Naive thymus-derived CD4-positive, alpha-beta T cell (primary cell): ENCODE results near the gene TMEM267. TPM values are rescaled to one million over a fixed set of nuclear protein-coding genes. Genes with fewer than 3 reads are reported as not detected.

Experiments
- polyA plus RNA-seq, 2 donors: library from polyadenylated mRNA; unstranded; fragments of 300-500 nt; fragmentation: Illumina TruSeq; gene quantifications; one replicate each; pipeline ENCODE4 v1.2.3, GENCODE V29; 2021
- total RNA-seq, 6 experiments: library from RNA in 5 of 6; stranded (reverse) in 5 of 6; gene quantifications; 1 replicate in 5 of 6; 2 replicates in 1 of 6; pipeline ENCODE4 v1.2.3 and lab custom pipeline; 2021 to 2026

The TMEM267 gene
- total and polyA plus RNA-seq, 7 experiments from 2014 or later: 8.5 to 21.8 (median 16.2) TPM

Other genes with a start within 250 kb of the TMEM267 start
- 10 to 100 TPM; 32.2 to 77.5 (median 48.2) TPM for gene HMGCS1, start 170.5 kb downstream of the TMEM267 start, total RNA-seq
- 1 to 10 TPM; 8.9 to 9.0 TPM for gene HMGCS1, start 170.5 kb downstream of the TMEM267 start, polyA plus RNA-seq
- gene CCL28, start 71.5 kb downstream of the TMEM267 start, total RNA-seq: 10 to 100 TPM; 13.9 to 23.2 (median 17.3) TPM
- gene CCL28, start 71.5 kb downstream of the TMEM267 start, polyA plus RNA-seq: 10 to 100 TPM in 1 of 2 donors, 1 to 10 TPM in 1; 9.8 to 19.0 TPM
- gene C5orf34, start 31.3 kb upstream of the TMEM267 start, total RNA-seq: 1 to 10 TPM; 1.1 to 5.2 (median 3.3) TPM
- 1 to 10 TPM in 1 of 2 donors, under 1 TPM in 1; 0.77 to 1.1 TPM for gene C5orf34, start 31.3 kb upstream of the TMEM267 start, polyA plus RNA-seq
- gene PAIP1, start 73.2 kb upstream of the TMEM267 start, total RNA-seq: 10 to 100 TPM; 20.7 to 41.7 (median 39.2) TPM
- 10 to 100 TPM; 34.8 to 47.8 TPM for gene PAIP1, start 73.2 kb upstream of the TMEM267 start, polyA plus RNA-seq
- gene NNT, start 119.3 kb upstream of the TMEM267 start, total RNA-seq: 10 to 100 TPM; 42.5 to 73.5 (median 60.7) TPM
- 10 to 100 TPM; 47.4 to 48.8 TPM for gene NNT, start 119.3 kb upstream of the TMEM267 start, polyA plus RNA-seq